Mononuclear cell (primary cell): ENCODE results near the gene NCOA1. TPM values are rescaled to one million over a fixed set of nuclear protein-coding genes. Genes with fewer than 3 reads are reported as not detected.
"Not testable (repeated sequence)": the region's sequence is repeated elsewhere in the genome, so short reads cannot be mapped to it uniquely, and the experiment has no call there.

ENCODE experiments used
- H3K27me3 ChIP-seq: 2 replicates; pipeline ENCODE4 v1.6.0; 2011; ENCODE audit warnings: low read length, control low read depth; ENCODE audit not compliant: insufficient read depth
- H3K4me1 ChIP-seq: 2 replicates; pipeline ENCODE4 v1.5.1; 2011; ENCODE audit warnings: mild to moderate bottlenecking, low read length, control low read depth; ENCODE audit not compliant: insufficient read depth
- H3K4me3 ChIP-seq: 2 replicates; pipeline ENCODE4 v1.5.1; 2011; ENCODE audit warnings: mild to moderate bottlenecking, low read length, moderate library complexity
- H3K9me3 ChIP-seq: 2 replicates; pipeline ENCODE4 v1.5.1; 2011; ENCODE audit warnings: low read depth, mild to moderate bottlenecking, control low read depth, low read length
- total RNA-seq: library from RNA; depleted of rRNA; stranded (reverse); fragments of >200 nt; gene quantifications from one replicate; pipeline ENCODE4 v1.2.3, GENCODE V29; 2012

NCOA1 gene
- total RNA-seq, 1 donor = 53.2 TPM

- no peaks in the 10 kb centered on the region for H3K27me3 ChIP-seq
- no peak overlapping the region for H3K4me3 ChIP-seq
- no peaks in the 10 kb centered on the region for H3K4me1 ChIP-seq
- no peaks in the 10 kb centered on the region for H3K9me3 ChIP-seq
Observed at GRCh38 chr2:24527536-24527935, 36.5 kb downstream of the NCOA1 start.

- Histone ChIP-seq H3K27me3 (no peaks in the 10 kb centered on the region), H3K4me1 (no peaks in the 10 kb centered on the region), H3K9me3 (no peaks in the 10 kb centered on the region), H3K4me3 (no peak overlapping the region)
Observed at GRCh38 chr2:24530796-24531195, 39.7 kb downstream of the NCOA1 start.

- H3K9me3 ChIP-seq, H3K4me1 ChIP-seq, H3K4me3 ChIP-seq, H3K27me3 ChIP-seq: not testable (repeated sequence)
Observed at GRCh38 chr2:24531610-24532009, 40.6 kb downstream of the NCOA1 start.

GRCh38 chr2:24532057-24532456, 41.0 kb downstream of the NCOA1 start:
- not testable (repeated sequence) for H3K4me3 ChIP-seq, H3K27me3 ChIP-seq, H3K9me3 ChIP-seq, H3K4me1 ChIP-seq

GRCh38 chr2:24533574-24533973, 42.5 kb downstream of the NCOA1 start:
- H3K4me1 ChIP-seq, H3K4me3 ChIP-seq, H3K27me3 ChIP-seq, H3K9me3 ChIP-seq: not testable (repeated sequence)

GRCh38 chr2:24538720-24539119, 47.7 kb downstream of the NCOA1 start:
- Histone ChIP-seq H3K9me3 (peaks cover 6% of the 10 kb centered on the region), H3K27me3 (no peaks in the 10 kb centered on the region), H3K4me3 (no peak overlapping the region), H3K4me1 (peaks cover 7% of the 10 kb centered on the region)

- Histone ChIP-seq H3K9me3 (peaks cover 6% of the 10 kb centered on the region), H3K4me3 (no peak overlapping the region), H3K4me1 (peaks cover 10% of the 10 kb centered on the region), H3K27me3 (no peaks in the 10 kb centered on the region)
Observed at GRCh38 chr2:24539258-24539657, 48.2 kb downstream of the NCOA1 start.

GRCh38 chr2:24540011-24540477, 49.0 kb downstream of the NCOA1 start:
- peaks cover 6% of the 10 kb centered on the region for H3K9me3 ChIP-seq
- H3K4me1 ChIP-seq = peaks cover 14% of the 10 kb centered on the region
- H3K4me3 ChIP-seq = no peak overlapping the region
- no peaks in the 10 kb centered on the region for H3K27me3 ChIP-seq

GRCh38 chr2:24541621-24542020, 50.6 kb downstream of the NCOA1 start:
- no peak overlapping the region for H3K4me3 ChIP-seq
- H3K9me3 ChIP-seq = peaks cover 6% of the 10 kb centered on the region
- H3K27me3 ChIP-seq = no peaks in the 10 kb centered on the region
- H3K4me1 ChIP-seq = peaks cover 14% of the 10 kb centered on the region

- no peaks in the 10 kb centered on the region for H3K27me3 ChIP-seq
- H3K4me3 ChIP-seq = no peak overlapping the region
- H3K4me1 ChIP-seq = peaks cover 14% of the 10 kb centered on the region
- peaks cover 6% of the 10 kb centered on the region for H3K9me3 ChIP-seq
Observed at GRCh38 chr2:24542269-24542872, 51.3 kb downstream of the NCOA1 start.

GRCh38 chr2:24543252-24543651, 52.2 kb downstream of the NCOA1 start:
- Histone ChIP-seq H3K27me3 (no peaks in the 10 kb centered on the region), H3K4me3 (no peak overlapping the region), H3K4me1 (peaks cover 14% of the 10 kb centered on the region), H3K9me3 (peaks cover 6% of the 10 kb centered on the region)

GRCh38 chr2:24544456-24545115, 53.5 kb downstream of the NCOA1 start:
- peaks cover 7% of the 10 kb centered on the region for H3K4me1 ChIP-seq
- H3K4me3 ChIP-seq = no peak overlapping the region
- no peaks in the 10 kb centered on the region for H3K27me3 ChIP-seq
- H3K9me3 ChIP-seq = peaks cover 6% of the 10 kb centered on the region

GRCh38 chr2:24546669-24547068, 55.6 kb downstream of the NCOA1 start:
- Histone ChIP-seq H3K4me3 (no peak overlapping the region), H3K9me3 (peaks cover 6% of the 10 kb centered on the region), H3K27me3 (no peaks in the 10 kb centered on the region), H3K4me1 (peaks cover 7% of the 10 kb centered on the region)

- Histone ChIP-seq H3K9me3 (no peaks in the 10 kb centered on the region), H3K27me3 (no peaks in the 10 kb centered on the region), H3K4me1 (peaks cover 7% of the 10 kb centered on the region), H3K4me3 (no peak overlapping the region)
Observed at GRCh38 chr2:24548058-24548457, 57.0 kb downstream of the NCOA1 start.

GRCh38 chr2:24550301-24550700, 59.2 kb downstream of the NCOA1 start:
- not testable (repeated sequence) for H3K4me3 ChIP-seq, H3K27me3 ChIP-seq, H3K4me1 ChIP-seq, H3K9me3 ChIP-seq

- no peaks in the 10 kb centered on the region for H3K9me3 ChIP-seq
- H3K4me3 ChIP-seq = no peak overlapping the region
- H3K4me1 ChIP-seq = no peaks in the 10 kb centered on the region
- H3K27me3 ChIP-seq = no peaks in the 10 kb centered on the region
Observed at GRCh38 chr2:24551016-24551415, 60.0 kb downstream of the NCOA1 start.
